NCI-H2196 treated with DMSO at 0.1 percent for 48 hours (cell line): Measurements from ENCODE around the gene NRG2.
A peak's percentile ranks its signal among the peaks of the same experiment; 100 is the strongest.

Experiments used
- DNase-seq: peaks from one replicate; lab custom pipeline; 2025; ENCODE audit not compliant: unreplicated experiment; lab: John Stamatoyannopoulos, UW

Gene NRG2

GRCh38 chr5:140013536-140013935 lies 29.6 kb downstream of the NRG2 start:
- DNase-seq = no peak

GRCh38 chr5:140012443-140012842 lies 30.7 kb downstream of the NRG2 start:
- DNase-seq = no peak

- peak; percentile 27 for DNase-seq
Observed at GRCh38 chr5:140011297-140011802, 31.7 kb downstream of the NRG2 start.

GRCh38 chr5:140010798-140011197 lies 32.3 kb downstream of the NRG2 start:
- no peak for DNase-seq

- no peak for DNase-seq
Observed at GRCh38 chr5:140007311-140007710, 35.8 kb downstream of the NRG2 start.

- DNase-seq = no peak
Observed at GRCh38 chr5:140005145-140005591, 37.9 kb downstream of the NRG2 start.

GRCh38 chr5:140004174-140004573 lies 38.9 kb downstream of the NRG2 start:
- DNase-seq = no peak

- no peak for DNase-seq
Observed at GRCh38 chr5:140003519-140003918, 39.6 kb downstream of the NRG2 start.

- no peak for DNase-seq
Observed at GRCh38 chr5:140000332-140000731, 42.8 kb downstream of the NRG2 start.

GRCh38 chr5:139998837-139999236 lies 44.3 kb downstream of the NRG2 start:
- no peak for DNase-seq

GRCh38 chr5:139997276-139997675 lies 45.8 kb downstream of the NRG2 start:
- no peak for DNase-seq

GRCh38 chr5:139995929-139996328 lies 47.2 kb downstream of the NRG2 start:
- no peak for DNase-seq

- DNase-seq = no peak
Observed at GRCh38 chr5:139994234-139994633, 48.9 kb downstream of the NRG2 start.

- DNase-seq = no peak
Observed at GRCh38 chr5:139985733-139986132, 57.4 kb downstream of the NRG2 start.

- no peak for DNase-seq
Observed at GRCh38 chr5:139985290-139985689, 57.8 kb downstream of the NRG2 start.

- DNase-seq = no peak
Observed at GRCh38 chr5:139984816-139985215, 58.3 kb downstream of the NRG2 start.

GRCh38 chr5:139982975-139983240 lies 60.2 kb downstream of the NRG2 start:
- no peak for DNase-seq

GRCh38 chr5:139982157-139982974 lies 60.7 kb downstream of the NRG2 start:
- no peak for DNase-seq

GRCh38 chr5:139980765-139981164 lies 62.3 kb downstream of the NRG2 start:
- no peak for DNase-seq

GRCh38 chr5:139979943-139980342 lies 63.2 kb downstream of the NRG2 start:
- DNase-seq = no peak

- no peak for DNase-seq
Observed at GRCh38 chr5:139979518-139979917, 63.6 kb downstream of the NRG2 start.

- no peak for DNase-seq
Observed at GRCh38 chr5:139976703-139977102, 66.4 kb downstream of the NRG2 start.

GRCh38 chr5:139975942-139976341 lies 67.2 kb downstream of the NRG2 start:
- no peak for DNase-seq
